Stimulated activated naive CD8-positive, alpha-beta T cell treated with anti-CD3 and anti-CD28 coated beads, Interleukin-15, Interleukin-2, amounts not matched to agents 100 ng/mL and 50 ng/mL, for 24 hours (primary cell): ENCODE data around the gene ADAMTS12.
"Not testable (repeated sequence)": the region's sequence is repeated elsewhere in the genome, so short reads cannot be mapped to it uniquely, and the experiment has no call there.

Experiments used
- H3K27ac Mint-ChIP-seq: one replicate; pipeline ENCODE4 v1.8.0; 2021; ENCODE audit warnings: mild to moderate bottlenecking, mixed read lengths
- H3K27me3 Mint-ChIP-seq: one replicate; pipeline ENCODE4 v1.8.0; 2021; ENCODE audit warnings: mixed read lengths
- H3K36me3 Mint-ChIP-seq: one replicate; pipeline ENCODE4 v1.8.0; 2021; ENCODE audit warnings: low read depth, mixed read lengths
- H3K4me1 Mint-ChIP-seq: one replicate; pipeline ENCODE4 v1.8.0; 2021; ENCODE audit warnings: low read depth, mixed read lengths
- H3K4me3 Mint-ChIP-seq: one replicate; pipeline ENCODE4 v1.8.0; 2021; ENCODE audit warnings: mild to moderate bottlenecking, mixed read lengths
- H3K9me3 Mint-ChIP-seq: one replicate; pipeline ENCODE4 v1.8.0; 2021; ENCODE audit warnings: mixed read lengths

ADAMTS12 gene

DNA sequence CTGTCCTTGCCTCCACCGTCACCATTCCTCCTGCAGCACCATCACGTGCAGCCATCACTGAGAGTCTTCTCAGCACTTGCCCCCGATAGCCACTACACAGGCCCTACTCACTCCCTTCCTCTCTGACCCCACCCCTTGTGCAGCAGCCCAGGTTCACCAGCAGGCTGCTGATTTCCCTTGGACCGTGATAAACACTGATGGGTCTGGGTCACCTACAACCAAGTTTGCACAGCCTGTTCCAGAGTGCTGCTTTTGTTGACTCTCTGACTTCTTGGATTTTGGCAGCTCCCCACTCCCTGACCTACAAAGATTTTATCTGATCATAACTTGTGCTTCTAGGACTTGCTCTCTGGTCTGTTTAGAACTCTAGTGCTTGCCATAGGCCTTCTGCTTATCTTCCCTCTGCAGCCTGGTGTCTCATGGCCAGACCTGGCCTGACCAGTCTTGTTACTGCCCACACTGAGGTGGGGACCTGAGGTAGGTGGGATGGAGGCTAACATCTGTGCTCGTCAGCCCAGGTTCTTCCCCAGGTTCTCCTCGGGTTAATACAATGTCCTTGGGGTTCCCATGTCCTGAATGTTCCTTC lies 341.7 kb downstream of the ADAMTS12 start:
- Mint-ChIP-seq H3K4me1 (no peaks in the 10 kb centered on the region), H3K4me3 (no peak overlapping the region)

DNA sequence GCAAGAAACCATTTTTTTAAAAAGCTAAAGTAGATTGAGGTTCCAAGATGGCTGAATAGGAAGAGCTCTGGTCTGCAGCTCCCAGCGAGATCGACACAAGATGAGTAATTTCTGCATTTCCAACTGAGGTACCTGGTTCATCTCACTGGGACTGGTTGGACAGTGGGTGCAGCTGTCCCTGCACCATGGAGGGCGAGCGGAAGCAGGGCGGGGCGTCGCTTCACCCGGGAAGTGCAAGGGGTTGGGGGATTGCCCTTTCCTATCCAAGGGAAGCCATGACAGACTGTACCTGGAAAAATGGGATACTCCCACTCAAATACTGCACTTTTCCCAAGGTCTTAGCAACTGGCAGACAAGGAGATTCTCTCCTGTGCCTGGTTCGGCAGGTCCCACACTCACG lies 352.0 kb downstream of the ADAMTS12 start:
- H3K27ac Mint-ChIP-seq, H3K36me3 Mint-ChIP-seq: not testable (repeated sequence)

More for the DNA sequence above, 341.7 kb downstream of the ADAMTS12 start:
- H3K36me3 Mint-ChIP-seq = no peaks in the 10 kb centered on the region
- peaks cover 4% of the 10 kb centered on the region for H3K27me3 Mint-ChIP-seq
- H3K27ac Mint-ChIP-seq = no peak overlapping the region
- no peaks in the 10 kb centered on the region for H3K9me3 Mint-ChIP-seq

DNA sequence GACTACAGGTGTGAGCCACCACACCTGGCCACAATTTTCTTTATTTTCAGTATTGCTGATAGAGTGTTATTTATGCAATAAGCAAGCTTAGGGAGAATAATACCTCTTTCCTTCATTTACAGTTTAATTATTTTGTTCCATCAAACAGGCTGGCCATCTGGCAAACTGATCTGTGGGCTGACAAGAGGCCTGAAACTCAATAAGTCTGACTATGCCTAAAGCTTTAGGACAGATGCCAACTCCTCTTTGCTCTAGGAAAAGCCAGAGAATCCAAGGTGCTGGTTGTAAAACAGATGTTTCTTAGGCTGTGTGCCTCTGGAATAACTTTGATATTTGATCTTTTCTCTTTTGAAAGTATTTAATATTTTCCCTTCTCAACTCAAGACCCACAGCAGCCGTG lies 352.6 kb downstream of the ADAMTS12 start:
- Mint-ChIP-seq H3K27ac (no peak overlapping the region), H3K27me3 (peaks cover 6% of the 10 kb centered on the region), H3K4me1 (no peaks in the 10 kb centered on the region), H3K4me3 (no peak overlapping the region), H3K36me3 (no peaks in the 10 kb centered on the region), H3K9me3 (peaks cover 5% of the 10 kb centered on the region)

More for the DNA sequence above, 352.0 kb downstream of the ADAMTS12 start:
- H3K9me3 Mint-ChIP-seq, H3K4me1 Mint-ChIP-seq, H3K4me3 Mint-ChIP-seq, H3K27me3 Mint-ChIP-seq: not testable (repeated sequence)

DNA sequence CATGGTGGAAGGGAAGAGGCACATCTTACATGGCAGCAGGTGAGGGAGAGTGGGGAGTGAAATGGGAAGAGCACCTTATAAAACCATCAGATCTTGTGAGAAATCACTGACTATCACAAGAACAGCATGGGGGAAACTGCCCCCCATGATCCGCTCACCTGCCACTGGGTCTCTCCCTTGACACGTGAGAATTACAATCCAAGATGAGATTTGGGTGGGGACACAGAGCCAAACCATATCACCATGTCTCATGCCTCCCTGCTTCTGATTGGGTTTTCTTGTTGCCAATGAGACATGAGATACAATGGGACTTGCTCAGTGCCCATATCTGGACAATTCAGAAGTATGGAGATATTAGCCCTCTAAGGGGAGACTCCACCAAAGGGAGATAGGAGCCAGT lies 353.6 kb downstream of the ADAMTS12 start:
- Mint-ChIP-seq H3K9me3 (peaks cover 5% of the 10 kb centered on the region), H3K27ac (no peak overlapping the region), H3K36me3 (no peaks in the 10 kb centered on the region), H3K4me1 (no peaks in the 10 kb centered on the region), H3K4me3 (no peak overlapping the region), H3K27me3 (peaks cover 6% of the 10 kb centered on the region)

DNA sequence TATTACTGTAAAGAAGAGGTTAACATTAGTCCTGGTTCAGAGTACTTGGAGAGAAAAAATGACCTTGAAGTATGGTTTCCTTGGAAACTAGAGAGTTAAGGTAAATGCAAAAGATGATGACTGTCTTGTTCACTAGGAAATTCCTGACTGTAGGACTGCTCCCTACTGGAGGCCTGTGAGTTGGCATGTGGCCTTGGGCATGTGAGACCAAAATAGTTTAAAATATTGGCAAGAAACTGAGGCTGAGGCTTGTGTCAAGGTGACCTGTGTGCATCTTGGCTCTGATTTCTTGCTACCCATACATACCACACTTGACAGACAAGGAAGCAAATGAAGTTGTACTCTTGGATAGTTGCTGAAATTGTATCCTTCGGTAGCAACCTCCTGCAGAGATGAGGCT lies 354.6 kb downstream of the ADAMTS12 start:
- Mint-ChIP-seq H3K4me3 (no peak overlapping the region), H3K36me3 (no peaks in the 10 kb centered on the region), H3K27ac (no peak overlapping the region), H3K4me1 (no peaks in the 10 kb centered on the region), H3K27me3 (peaks cover 6% of the 10 kb centered on the region), H3K9me3 (peaks cover 5% of the 10 kb centered on the region)

DNA sequence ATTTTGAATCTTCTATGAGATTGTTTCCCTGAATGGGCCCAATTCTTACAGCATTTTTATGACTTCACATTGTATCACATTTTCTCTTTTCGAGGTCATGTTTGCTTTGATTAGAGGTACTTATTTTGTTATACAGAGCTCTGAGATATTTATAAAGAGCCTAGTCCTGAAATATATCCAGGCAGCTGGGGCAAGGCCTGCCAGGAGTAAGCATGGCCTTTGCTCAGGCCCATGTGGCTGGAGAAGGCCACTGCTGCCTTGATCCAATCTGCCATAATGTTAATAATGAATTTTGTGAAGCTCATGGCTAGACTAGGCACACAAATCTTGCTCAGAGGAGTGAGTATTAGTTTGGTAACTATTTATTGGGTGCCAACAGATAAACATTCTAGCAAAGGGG lies 355.0 kb downstream of the ADAMTS12 start:
- Mint-ChIP-seq H3K4me3 (no peak overlapping the region), H3K27me3 (peaks cover 6% of the 10 kb centered on the region), H3K27ac (no peak overlapping the region), H3K36me3 (no peaks in the 10 kb centered on the region), H3K9me3 (peaks cover 5% of the 10 kb centered on the region), H3K4me1 (no peaks in the 10 kb centered on the region)

DNA sequence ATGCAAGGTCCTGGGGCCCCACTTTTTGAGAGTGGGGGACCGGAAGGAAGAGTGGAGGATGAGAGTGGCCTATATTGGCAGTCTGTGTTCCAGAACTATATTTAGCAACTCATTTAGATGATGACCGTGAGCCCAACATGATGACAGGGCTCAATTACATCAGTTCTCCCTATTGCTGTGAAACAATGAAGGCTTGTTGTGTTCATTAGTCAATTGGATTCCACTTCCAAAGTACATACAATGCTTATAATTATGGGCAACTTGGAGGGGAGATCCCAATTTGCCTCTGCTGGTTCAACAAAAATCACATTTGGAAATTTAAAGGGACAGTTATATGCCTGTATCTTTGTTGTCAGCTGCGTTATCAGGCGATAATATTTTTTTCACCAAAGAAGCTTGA lies 360.0 kb downstream of the ADAMTS12 start:
- no peaks in the 10 kb centered on the region for H3K27me3 Mint-ChIP-seq
- H3K4me3 Mint-ChIP-seq = no peak overlapping the region
- H3K27ac Mint-ChIP-seq = no peak overlapping the region
- H3K4me1 Mint-ChIP-seq = no peaks in the 10 kb centered on the region
- H3K36me3 Mint-ChIP-seq = no peaks in the 10 kb centered on the region
- no peaks in the 10 kb centered on the region for H3K9me3 Mint-ChIP-seq

DNA sequence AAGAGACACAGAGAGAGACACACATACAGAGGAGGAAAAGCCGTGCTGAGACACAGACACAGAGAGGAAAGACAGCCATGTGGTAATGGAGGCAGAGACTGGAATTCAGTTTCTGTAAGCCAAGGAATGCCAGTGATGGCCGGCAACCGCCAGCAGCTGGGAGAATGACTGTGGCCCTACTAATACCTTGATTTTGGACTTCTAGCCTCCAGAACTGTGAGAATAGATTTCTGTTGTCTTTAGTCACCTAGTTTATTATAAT lies 360.8 kb downstream of the ADAMTS12 start:
- H3K9me3 Mint-ChIP-seq = no peaks in the 10 kb centered on the region
- H3K4me3 Mint-ChIP-seq = no peak overlapping the region

DNA sequence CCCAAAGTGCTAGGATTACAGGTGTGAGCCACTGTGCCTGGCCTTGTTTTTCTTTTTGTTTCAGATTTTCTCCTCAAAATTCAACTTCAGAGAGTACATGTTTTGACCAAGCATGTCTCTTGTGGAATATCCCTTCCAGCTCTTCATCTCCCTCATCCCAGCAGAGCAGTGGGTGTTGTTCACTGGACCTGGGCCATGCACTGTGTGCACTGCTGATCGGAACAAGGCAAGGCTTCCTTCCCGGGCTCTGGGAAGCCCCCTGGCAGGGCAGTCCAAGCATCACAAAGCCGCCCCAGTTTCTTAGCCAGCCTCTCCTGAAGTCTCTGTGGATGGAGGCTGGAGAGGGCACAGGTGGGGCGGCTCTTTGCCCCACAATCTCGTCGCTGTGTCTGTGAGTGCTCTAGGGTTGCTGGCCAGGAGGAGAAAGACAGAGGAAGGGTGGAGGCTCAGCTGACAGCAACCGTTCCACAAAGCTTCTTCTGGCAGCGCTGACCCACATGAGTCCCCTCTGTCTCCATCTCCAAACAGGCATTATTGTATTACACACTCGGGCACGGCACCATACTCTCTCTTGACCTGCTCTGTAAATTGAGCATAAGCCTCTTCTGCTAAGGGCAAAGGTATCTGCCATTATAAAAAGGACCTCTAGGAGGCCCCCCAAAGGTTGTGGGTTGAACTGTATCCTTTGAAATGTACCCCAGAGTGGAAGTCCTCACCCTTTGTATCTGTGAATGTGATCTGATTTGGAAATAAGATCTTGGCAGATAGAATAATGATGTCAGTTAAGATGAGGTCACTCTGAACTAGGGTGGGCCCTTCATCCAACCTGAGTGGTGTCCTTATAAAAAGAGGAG lies 361.4 kb downstream of the ADAMTS12 start:
- no peaks in the 10 kb centered on the region for H3K9me3 Mint-ChIP-seq
- H3K36me3 Mint-ChIP-seq = no peaks in the 10 kb centered on the region
- H3K4me1 Mint-ChIP-seq = no peaks in the 10 kb centered on the region
- no peak overlapping the region for H3K4me3 Mint-ChIP-seq
- no peak overlapping the region for H3K27ac Mint-ChIP-seq
- H3K27me3 Mint-ChIP-seq = no peaks in the 10 kb centered on the region

More for the DNA sequence above, 360.8 kb downstream of the ADAMTS12 start:
- no peaks in the 10 kb centered on the region for H3K4me1 Mint-ChIP-seq
- H3K36me3 Mint-ChIP-seq = no peaks in the 10 kb centered on the region
- H3K27ac Mint-ChIP-seq = no peak overlapping the region
- no peaks in the 10 kb centered on the region for H3K27me3 Mint-ChIP-seq

DNA sequence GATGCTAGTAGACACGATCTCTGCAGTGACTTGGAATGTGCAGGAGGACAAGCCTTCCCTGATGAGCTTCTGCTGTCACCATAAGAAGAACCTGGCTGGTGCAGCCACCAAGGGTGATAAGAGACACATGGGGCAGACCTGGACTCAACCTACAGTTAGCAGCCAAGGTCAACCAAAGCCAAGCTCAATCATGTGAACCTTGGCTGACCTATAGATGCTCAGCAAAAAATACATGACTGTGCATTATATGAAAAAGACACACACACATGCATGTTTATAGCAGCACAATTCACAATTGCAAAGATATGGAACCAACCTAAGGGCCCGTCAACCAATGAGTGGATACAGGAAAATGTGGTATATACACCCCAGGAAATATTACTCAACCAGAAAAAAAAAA lies 364.1 kb downstream of the ADAMTS12 start:
- Mint-ChIP-seq H3K4me1 (no peaks in the 10 kb centered on the region), H3K4me3 (no peak overlapping the region), H3K27ac (no peak overlapping the region), H3K27me3 (no peaks in the 10 kb centered on the region), H3K36me3 (no peaks in the 10 kb centered on the region), H3K9me3 (no peaks in the 10 kb centered on the region)

DNA sequence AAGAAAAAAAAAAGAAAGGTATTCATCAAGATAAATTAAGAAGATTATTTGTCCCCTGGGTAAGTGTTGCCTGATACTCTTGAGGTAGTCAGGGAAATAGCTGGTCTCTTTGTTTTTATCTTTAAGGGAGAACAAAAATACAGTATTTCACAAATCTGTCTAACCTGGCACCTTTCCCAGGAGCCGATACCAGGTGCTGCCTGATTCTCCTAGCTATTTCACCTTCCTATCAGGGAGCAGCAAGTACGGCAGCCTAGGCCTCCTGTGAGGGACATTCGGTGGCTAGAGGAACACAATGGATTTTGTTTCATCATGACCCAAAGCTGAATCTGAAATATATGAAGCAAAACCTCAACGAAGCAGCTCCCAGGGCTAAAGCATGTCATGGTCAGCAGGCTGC lies 365.0 kb downstream of the ADAMTS12 start:
- Mint-ChIP-seq H3K9me3 (no peaks in the 10 kb centered on the region), H3K27ac (no peak overlapping the region), H3K27me3 (no peaks in the 10 kb centered on the region), H3K4me1 (no peaks in the 10 kb centered on the region), H3K36me3 (no peaks in the 10 kb centered on the region), H3K4me3 (no peak overlapping the region)

DNA sequence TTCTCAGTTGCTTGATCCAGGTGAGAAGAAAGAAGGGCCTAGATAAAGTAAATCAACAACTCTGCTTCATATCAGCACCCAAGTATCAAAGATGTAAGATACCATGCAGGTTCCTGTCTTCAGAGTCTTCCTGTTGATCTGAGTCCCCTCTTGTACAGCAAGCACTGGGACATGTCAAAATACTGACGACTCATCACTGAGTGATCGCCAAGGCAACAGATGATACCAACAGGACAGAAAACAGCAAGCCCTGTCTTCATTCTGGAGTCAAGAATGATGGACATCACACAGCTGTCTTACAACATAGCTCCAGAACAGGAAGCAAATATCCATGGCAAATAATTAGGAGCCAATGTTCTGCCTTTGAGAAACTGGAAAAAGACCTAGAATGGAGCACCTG lies 367.3 kb downstream of the ADAMTS12 start:
- Mint-ChIP-seq H3K4me3 (no peak overlapping the region), H3K9me3 (no peaks in the 10 kb centered on the region), H3K27ac (no peak overlapping the region), H3K27me3 (no peaks in the 10 kb centered on the region), H3K36me3 (no peaks in the 10 kb centered on the region), H3K4me1 (no peaks in the 10 kb centered on the region)

DNA sequence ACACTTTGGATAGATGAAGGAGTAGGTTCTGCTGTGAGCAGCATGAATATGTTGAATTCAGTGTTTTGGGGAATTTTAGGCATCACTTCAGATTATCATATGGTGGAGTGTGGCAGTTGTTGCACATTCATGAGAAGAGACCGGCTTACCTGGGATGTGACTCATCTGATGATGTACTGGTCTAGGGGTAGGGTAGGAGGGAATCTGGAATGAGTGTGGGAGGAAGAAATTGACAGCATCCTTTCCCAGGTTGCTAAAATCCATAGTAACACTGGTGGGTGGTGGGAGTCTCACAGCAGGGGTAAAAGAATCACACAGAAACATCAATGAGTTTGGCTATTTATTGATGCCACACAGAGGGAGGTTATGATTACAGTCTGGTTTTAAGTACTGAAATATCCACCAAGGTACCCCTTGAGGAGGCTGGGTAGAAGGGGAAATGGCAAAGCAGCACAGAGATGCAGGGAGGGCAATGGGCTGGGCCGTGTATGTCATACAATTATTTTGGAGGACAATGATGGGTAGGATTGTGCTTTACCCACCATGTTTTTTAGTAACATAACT lies 368.5 kb downstream of the ADAMTS12 start:
- H3K4me3 Mint-ChIP-seq = no peak overlapping the region
- H3K36me3 Mint-ChIP-seq = no peaks in the 10 kb centered on the region
- no peaks in the 10 kb centered on the region for H3K4me1 Mint-ChIP-seq
- no peaks in the 10 kb centered on the region for H3K9me3 Mint-ChIP-seq
- H3K27me3 Mint-ChIP-seq = no peaks in the 10 kb centered on the region
- no peak overlapping the region for H3K27ac Mint-ChIP-seq

DNA sequence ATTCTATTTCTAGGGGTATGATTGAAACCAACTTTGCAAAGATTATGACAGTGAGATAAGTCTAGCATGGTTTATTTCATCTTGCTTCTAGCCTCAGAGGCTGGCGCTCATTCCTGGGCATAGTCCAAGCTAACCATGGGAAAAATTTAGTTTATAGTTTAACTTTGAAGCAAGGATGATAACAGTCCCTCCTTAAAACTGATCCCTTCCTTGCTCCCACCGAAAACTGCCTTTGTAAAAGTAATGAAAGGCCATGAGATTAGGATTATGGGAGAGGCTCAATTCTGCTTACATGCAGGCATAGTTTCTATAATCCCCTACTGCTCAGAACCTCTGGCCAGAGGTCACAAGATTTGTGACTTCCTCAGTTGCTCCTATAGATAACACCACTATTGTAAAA lies 375.4 kb downstream of the ADAMTS12 start:
- H3K4me3 Mint-ChIP-seq = no peak overlapping the region
- H3K27me3 Mint-ChIP-seq = peaks cover 7% of the 10 kb centered on the region
- no peaks in the 10 kb centered on the region for H3K4me1 Mint-ChIP-seq
- H3K9me3 Mint-ChIP-seq = peaks cover 4% of the 10 kb centered on the region
- no peaks in the 10 kb centered on the region for H3K36me3 Mint-ChIP-seq
- H3K27ac Mint-ChIP-seq = no peak overlapping the region

DNA sequence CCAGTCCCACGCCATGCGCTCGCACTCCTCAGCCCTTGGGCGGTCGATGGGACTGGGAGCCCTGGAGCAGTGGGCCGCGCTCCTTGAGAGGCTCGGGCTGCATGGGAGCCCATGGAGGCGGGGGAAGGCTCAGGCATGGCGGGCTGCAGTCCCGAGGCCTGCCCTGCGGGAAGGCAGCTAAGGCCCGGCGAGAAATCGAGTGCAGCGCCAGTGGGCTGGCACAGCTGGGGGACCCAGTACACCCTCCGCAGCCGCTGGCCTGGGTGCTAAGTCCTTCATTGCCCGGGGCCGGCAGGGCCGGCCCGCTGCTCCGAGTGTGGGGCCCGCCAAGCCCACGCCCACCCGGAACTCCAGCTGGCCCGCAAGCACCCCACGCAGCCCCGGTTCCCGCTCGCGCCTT lies 376.4 kb downstream of the ADAMTS12 start:
- not testable (repeated sequence) for H3K4me3 Mint-ChIP-seq, H3K27me3 Mint-ChIP-seq, H3K9me3 Mint-ChIP-seq, H3K4me1 Mint-ChIP-seq, H3K27ac Mint-ChIP-seq, H3K36me3 Mint-ChIP-seq
